ENCODE results near the gene MAPKAP1.

Gene MAPKAP1

GRCh38 chr9:125726456-125727132 lies 19.6 kb upstream of the MAPKAP1 start:
- H3K4me3 ChIP-seq (ENCODE audit: low read depth, low read length), result no peak overlapping the region
- DNase-seq, result no peak
- no peak overlapping the region for H3K27ac ChIP-seq
- in situ Hi-C loops (cut with HindIII; ENCODE audit: low pct_ligation_motif_present, low sequenced_read_pairs), result no loop called here
- no peak for TF ChIP-seq CTCF (IDR thresholded peaks at IDR 0.05; ENCODE audit: low read depth, low read length, missing control alignments)
- H3K36me3 ChIP-seq (replicated peaks), result no peaks in the 10 kb centered on the region
- no peaks in the 10 kb centered on the region for H3K27me3 ChIP-seq (replicated peaks)

- in situ Hi-C loops (cut with HindIII; ENCODE audit: low pct_ligation_motif_present, low sequenced_read_pairs), result no loop called here
- Histone ChIP-seq H3K4me3 (ENCODE audit: low read depth, low read length) (peak overlapping the region; percentile 88), H3K27me3 (replicated peaks) (no peaks in the 10 kb centered on the region), H3K36me3 (replicated peaks) (no peaks in the 10 kb centered on the region), H3K27ac (peak overlapping the region; percentile 22)
- DNase-seq, result no peak
- TF ChIP-seq CTCF (IDR thresholded peaks at IDR 0.05; ENCODE audit: low read depth, low read length, missing control alignments), result no peak
Measured at GRCh38 chr9:125707472-125707804, 430 bp upstream of the MAPKAP1 start.

- no peaks in the 10 kb centered on the region for H3K27me3 ChIP-seq (replicated peaks)
- no peaks in the 10 kb centered on the region for H3K36me3 ChIP-seq (replicated peaks)
- DNase-seq, result no peak
- in situ Hi-C loops (cut with HindIII; ENCODE audit: low pct_ligation_motif_present, low sequenced_read_pairs), result no loop called here
- no peak overlapping the region for H3K27ac ChIP-seq
- H3K4me3 ChIP-seq (ENCODE audit: low read depth, low read length), result peak overlapping the region; percentile 88
- no peak for TF ChIP-seq CTCF (IDR thresholded peaks at IDR 0.05; ENCODE audit: low read depth, low read length, missing control alignments)
Measured at GRCh38 chr9:125705893-125706292, 1.1 kb downstream of the MAPKAP1 start.

- no peaks in the 10 kb centered on the region for H3K27me3 ChIP-seq (replicated peaks)
- no peak for TF ChIP-seq CTCF (IDR thresholded peaks at IDR 0.05; ENCODE audit: low read depth, low read length, missing control alignments)
- no peak for DNase-seq
- in situ Hi-C loops (cut with HindIII; ENCODE audit: low pct_ligation_motif_present, low sequenced_read_pairs), result no loop called here
- H3K36me3 ChIP-seq (replicated peaks), result no peaks in the 10 kb centered on the region
- no peak overlapping the region for H3K27ac ChIP-seq
- H3K4me3 ChIP-seq (ENCODE audit: low read depth, low read length), result no peak overlapping the region
Measured at GRCh38 chr9:125703662-125704061, 3.3 kb downstream of the MAPKAP1 start.

GRCh38 chr9:125701351-125701750 lies 5.7 kb downstream of the MAPKAP1 start:
- Histone ChIP-seq H3K4me3 (ENCODE audit: low read depth, low read length) (no peak overlapping the region), H3K27ac (no peak overlapping the region), H3K36me3 (replicated peaks) (no peaks in the 10 kb centered on the region), H3K27me3 (replicated peaks) (no peaks in the 10 kb centered on the region)
- DNase-seq, result peak; percentile 22
- TF ChIP-seq CTCF (IDR thresholded peaks at IDR 0.05; ENCODE audit: low read depth, low read length, missing control alignments), result no peak
- in situ Hi-C loops (cut with HindIII; ENCODE audit: low pct_ligation_motif_present, low sequenced_read_pairs), result no loop called here

GRCh38 chr9:125700791-125701190 lies 6.2 kb downstream of the MAPKAP1 start:
- TF ChIP-seq CTCF (IDR thresholded peaks at IDR 0.05; ENCODE audit: low read depth, low read length, missing control alignments), result no peak
- Histone ChIP-seq H3K36me3 (replicated peaks) (no peaks in the 10 kb centered on the region), H3K4me3 (ENCODE audit: low read depth, low read length) (no peak overlapping the region), H3K27me3 (replicated peaks) (no peaks in the 10 kb centered on the region), H3K27ac (no peak overlapping the region)
- no peak for DNase-seq
- in situ Hi-C loops (cut with HindIII; ENCODE audit: low pct_ligation_motif_present, low sequenced_read_pairs), result no loop called here
